SU-DHL-6 (cell line): Measurements from ENCODE around the gene CELF6.

Experiments
- CTCF ChIP-seq: fragments of 200-600 bp; sonication (generic); IDR thresholded peaks from one replicate; pipeline ENCODE4 v1.5.1; 2017; ENCODE audit warnings: antibody characterized with exemption, mild to moderate bottlenecking, low read length, moderate library complexity; ENCODE audit not compliant: insufficient read depth, poor library complexity, severe bottlenecking
- EZH2phosphoT487 ChIP-seq: fragments of 200-600 bp; sonication (generic), shearing (Covaris generic); conservative IDR thresholded peaks from 2 replicates; pipeline ENCODE4 v1.6.1; 2018; ENCODE audit warnings: mild to moderate bottlenecking, antibody characterized with exemption, low read length, moderate library complexity, mixed read lengths

DNA sequence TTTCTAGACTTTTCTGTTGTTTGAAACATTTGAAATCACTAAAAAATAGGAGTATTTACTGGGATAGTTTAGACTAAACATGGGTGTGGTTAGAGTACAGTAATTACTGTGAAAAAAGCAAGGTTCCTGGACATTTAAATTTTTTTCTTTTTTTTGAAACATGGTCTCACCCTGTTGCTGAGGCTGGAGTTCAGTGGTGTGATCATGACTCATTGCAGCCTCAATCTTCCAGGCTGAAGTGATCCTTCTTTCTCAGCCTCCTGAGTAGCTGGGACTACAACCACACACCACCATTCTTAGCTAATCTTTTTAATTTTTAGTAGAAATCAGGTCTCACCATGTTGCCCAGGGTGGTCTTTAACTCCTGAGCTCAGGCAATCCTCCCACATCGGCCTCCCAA lies 20.4 kb upstream of the CELF6 start:
- no peak for TF ChIP-seq CTCF
- no peak for TF ChIP-seq EZH2phosphoT487
